Keratinocyte (primary cell): Measurements from ENCODE around the gene MINDY4. TPM values are rescaled to one million over a fixed set of nuclear protein-coding genes. Genes with fewer than 3 reads are reported as not detected.

Source experiments
- DNase-seq: peaks from one replicate; pipeline ENCODE4 v3.0.0-alpha.2; 2011; ENCODE audit warnings: low read depth, missing footprints, low spot score
- FAIRE-seq: peaks from 2 replicates; lab custom pipeline; 2011; peaks lifted over from hg19 to GRCh38; lab: Jason Lieb, UNC
- H2AFZ ChIP-seq: 2 replicates; pipeline ENCODE4 v1.6.0; 2012; ENCODE audit warnings: low read length, control low read depth, inconsistent platforms; ENCODE audit not compliant: control insufficient read depth
- H3K27ac ChIP-seq: 2 replicates; pipeline ENCODE4 v1.5.1; 2011; ENCODE audit warnings: low read length; ENCODE audit not compliant: control insufficient read depth, insufficient read depth
- H3K27me3 ChIP-seq: 3 replicates; pipeline ENCODE4 v1.6.0; 2011; ENCODE audit warnings: low read length; ENCODE audit not compliant: control insufficient read depth, insufficient read depth; ENCODE audit errors: extremely low read depth
- H3K36me3 ChIP-seq, 2 experiments: 2 replicates in 1 of 2; 3 replicates in 1 of 2; pipeline ENCODE4 v1.5.1; 2011; ENCODE audit warnings: low read length in 2 of 2, mild to moderate bottlenecking in 1 of 2; ENCODE audit not compliant: control insufficient read depth in 2 of 2, insufficient read depth in 2 of 2; ENCODE audit errors: extremely low read depth in 1 of 2
- H3K4me1 ChIP-seq: 3 replicates; pipeline ENCODE4 v1.5.1; 2011; ENCODE audit warnings: low read length; ENCODE audit not compliant: control insufficient read depth, insufficient read depth; ENCODE audit errors: extremely low read depth
- H3K4me2 ChIP-seq: 3 replicates; pipeline ENCODE4 v1.6.0; 2011; ENCODE audit warnings: low read depth, low read length; ENCODE audit not compliant: control insufficient read depth, insufficient read depth; ENCODE audit errors: extremely low read depth
- H3K4me3 ChIP-seq, 3 experiments: fragments of 200-600 bp in 1 of 3; sonication (generic) in 1 of 3; 2 replicates in 2 of 3; 3 replicates in 1 of 3; pipeline ENCODE4 v1.5.1; 2011 to 2016; ENCODE audit warnings: low read length in 3 of 3, mild to moderate bottlenecking in 3 of 3, control low read depth in 2 of 3, inconsistent platforms in 1 of 3, low read depth in 1 of 3, mixed read lengths in 1 of 3, mixed run types in 1 of 3, moderate library complexity in 1 of 3; ENCODE audit not compliant: control insufficient read depth in 2 of 3, insufficient read depth in 2 of 3; ENCODE audit errors: extremely low read depth in 1 of 3
- H3K79me2 ChIP-seq: 2 replicates; pipeline ENCODE4 v1.6.0; 2012; ENCODE audit warnings: low read length; ENCODE audit not compliant: control insufficient read depth, insufficient read depth
- H3K9ac ChIP-seq: 3 replicates; pipeline ENCODE4 v1.6.0; 2011; ENCODE audit warnings: low read length; ENCODE audit not compliant: control insufficient read depth, insufficient read depth; ENCODE audit errors: extremely low read depth
- H3K9me1 ChIP-seq: 3 replicates; pipeline ENCODE4 v1.6.0; 2011; ENCODE audit warnings: low read length; ENCODE audit not compliant: control insufficient read depth, insufficient read depth; ENCODE audit errors: extremely low read depth
- H3K9me3 ChIP-seq: 2 replicates; pipeline ENCODE4 v1.5.1; 2012; ENCODE audit warnings: low read depth, low read length; ENCODE audit not compliant: control insufficient read depth
- H4K20me1 ChIP-seq: 3 replicates; pipeline ENCODE4 v1.6.0; 2011; ENCODE audit warnings: low read length; ENCODE audit not compliant: control insufficient read depth, insufficient read depth; ENCODE audit errors: extremely low read depth
- CTCF ChIP-seq, 3 experiments: IDR thresholded peaks in 1 of 3; conservative IDR thresholded peaks in 1 of 3; optimal IDR thresholded peaks in 1 of 3; 2 replicates in 2 of 3; 3 replicates in 1 of 3; pipeline versions ENCODE3 to v1.5.1; 2011; ENCODE audit warnings: low read length in 3 of 3, mild to moderate bottlenecking in 3 of 3, moderate library complexity in 2 of 3, control low read depth in 1 of 3, inconsistent platforms in 1 of 3; ENCODE audit not compliant: insufficient read depth in 2 of 3; ENCODE audit errors: extremely low read depth in 1 of 3
- EZH2 ChIP-seq: IDR thresholded peaks from one replicate; pipeline ENCODE4 v1.6.1; 2012; ENCODE audit warnings: inconsistent platforms, mild to moderate bottlenecking, low read length, moderate library complexity
- dilution Hi-C: fragments of 300-500 bp; cut with MboI; formaldehyde crosslinking; loops from one replicate; pipeline ENCODE4 v1.7.0; 2020; ENCODE audit warnings: low sequenced_read_pairs; ENCODE audit not compliant: extremely low pct_ligation_motif_present
- polyA plus RNA-seq, 5 experiments: library from polyadenylated mRNA; depleted of rRNA in 3 of 5; stranded (reverse) in 3 of 5; stranded (forward) in 1 of 5; unstranded in 1 of 5; fragments of >200 nt; gene quantifications; 1 replicate in 1 of 5; 2 replicates in 3 of 5; 3 replicates in 1 of 5; pipeline versions ENCODE4 v1.2.1 to v1.2.3, GENCODE V29; 2011 to 2012; ENCODE audit warnings: missing spikeins in 2 of 5, low read depth in 1 of 5, low replicate concordance in 1 of 5

MINDY4 gene
- polyA plus RNA-seq, 1 donor (not counting 4 experiments of a cell fraction or from before 2014, with no cell fraction given) = 1.5 TPM

- H3K36me3 ChIP-seq = peaks cover 0 to 3% of the 10 kb centered on the region in 2 experiments
Measured at GRCh38 chr7:30785786-30786185, 14.6 kb downstream of the MINDY4 start.

GRCh38 chr7:30787486-30787885 lies 16.3 kb downstream of the MINDY4 start:
- no peak overlapping the region for H3K27ac ChIP-seq
- H3K4me3 ChIP-seq = no peak overlapping the region
- no peaks in the 10 kb centered on the region for H4K20me1 ChIP-seq
- no peak overlapping the region for H3K4me2 ChIP-seq
- H3K9ac ChIP-seq = no peak overlapping the region
- no peaks in the 10 kb centered on the region for H3K79me2 ChIP-seq
- dilution Hi-C loops = no loop called here
- no peaks in the 10 kb centered on the region for H3K9me1 ChIP-seq
- no peaks in the 10 kb centered on the region for H3K27me3 ChIP-seq
- DNase-seq (no peak), FAIRE-seq (no peak)
- H3K9me3 ChIP-seq = no peaks in the 10 kb centered on the region
- peaks cover 11% of the 10 kb centered on the region for H3K4me1 ChIP-seq
- peaks cover 0 to 2% of the 10 kb centered on the region in 2 experiments for H3K36me3 ChIP-seq
- no peak overlapping the region for H2AFZ ChIP-seq
- no peak for TF ChIP-seq EZH2
- no peak for TF ChIP-seq CTCF (optimal IDR thresholded peaks at IDR 0.05 in 1 of 3, IDR thresholded peaks at IDR 0.05 in 1 of 3, conservative IDR thresholded peaks at IDR 0.05 in 1 of 3; ENCODE audit: extremely low read depth in 1 of 3, insufficient read depth in 2 of 3, low read length in 3 of 3)

More at GRCh38 chr7:30785786-30786185, 14.6 kb downstream of the MINDY4 start:
- TF ChIP-seq CTCF (optimal IDR thresholded peaks at IDR 0.05 in 1 of 3, IDR thresholded peaks at IDR 0.05 in 1 of 3, conservative IDR thresholded peaks at IDR 0.05 in 1 of 3; ENCODE audit: extremely low read depth in 1 of 3, insufficient read depth in 2 of 3, low read length in 3 of 3) (no peak), EZH2 (no peak)
- dilution Hi-C loops = no loop called here
- Histone ChIP-seq H4K20me1 (no peaks in the 10 kb centered on the region), H3K9ac (no peak overlapping the region), H3K9me1 (no peaks in the 10 kb centered on the region), H2AFZ (no peak overlapping the region), H3K27ac (no peak overlapping the region), H3K79me2 (no peaks in the 10 kb centered on the region), H3K4me3 (no peak overlapping the region), H3K4me1 (peaks cover 11% of the 10 kb centered on the region), H3K9me3 (no peaks in the 10 kb centered on the region), H3K27me3 (no peaks in the 10 kb centered on the region), H3K4me2 (no peak overlapping the region)
- no peak for DNase-seq
- FAIRE-seq = no peak
